ENCODE results near the gene DIPK1C. TPM values are rescaled to one million over a fixed set of nuclear protein-coding genes. Genes with fewer than 3 reads are reported as not detected.

Gene DIPK1C
- total RNA-seq, 2 experiments from 2014 or later: not detected

DNA sequence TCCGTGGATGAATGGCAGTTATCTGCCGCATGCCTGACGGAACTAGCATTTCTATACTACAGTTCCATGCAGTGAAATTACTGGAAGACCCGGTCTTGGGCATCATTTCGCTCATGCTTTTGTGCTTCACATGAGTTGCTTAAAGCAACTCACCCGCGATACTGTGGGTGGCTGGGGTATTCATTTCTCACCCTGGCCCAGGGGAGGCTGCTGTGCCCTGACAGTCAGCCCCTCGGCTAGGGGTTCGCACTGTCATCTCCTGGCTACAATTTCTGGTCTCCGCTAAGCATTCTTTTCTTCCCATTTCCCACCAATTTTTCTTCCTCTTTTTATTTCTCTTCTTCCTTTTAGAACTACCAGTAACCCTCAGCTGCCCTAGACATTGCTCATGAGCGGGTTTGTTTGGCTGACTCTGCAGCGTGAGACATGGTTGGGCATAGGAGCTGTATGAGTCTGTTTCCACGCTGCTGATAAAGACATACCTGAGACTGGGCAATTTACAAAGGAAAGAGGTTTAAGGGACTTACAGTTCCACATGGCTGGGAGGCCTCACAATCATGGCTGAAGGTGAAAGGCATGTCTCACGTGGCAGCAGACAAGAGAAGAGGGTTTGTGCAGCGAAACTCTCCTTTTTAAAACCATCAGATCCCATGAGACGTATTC is 22.5 kb upstream of the DIPK1C start:
- intact Hi-C loops (cut with micrococcal nuclease): no loop called here
- Mint-ChIP-seq H3K36me3 (ENCODE audit: low read depth) (no peaks in the 10 kb centered on the region), H3K9me3 (no peaks in the 10 kb centered on the region), H3K27ac (no peak overlapping the region), H3K4me1 (ENCODE audit: low read depth) (peaks cover 4% of the 10 kb centered on the region), H3K4me3 (no peak overlapping the region), H3K27me3 (ENCODE audit: low read depth) (no peaks in the 10 kb centered on the region)
- CTCF ChIA-PET: no interaction called here
- no peak for DNase-seq

DNA sequence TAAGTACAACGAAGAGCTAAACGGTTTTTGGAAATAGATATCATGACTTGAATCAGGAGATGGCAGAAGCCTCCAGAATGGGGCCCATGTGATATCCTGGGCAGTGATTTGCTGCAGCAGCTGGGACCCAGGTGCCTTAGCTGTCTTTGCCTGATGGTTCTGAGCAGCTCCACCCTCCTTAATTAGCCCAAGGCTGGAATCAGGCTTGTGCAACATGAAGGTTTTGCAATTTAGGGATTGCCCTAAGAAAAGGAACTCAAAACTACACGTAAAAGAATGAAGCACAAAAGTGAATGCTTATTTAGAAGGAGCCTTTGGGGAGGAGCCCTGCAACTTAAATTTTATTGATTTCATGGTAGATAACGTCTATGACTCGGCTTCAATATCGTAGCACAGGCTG is 21.8 kb upstream of the DIPK1C start:
- Mint-ChIP-seq H3K36me3 (ENCODE audit: low read depth) (no peaks in the 10 kb centered on the region), H3K4me1 (ENCODE audit: low read depth) (no peaks in the 10 kb centered on the region), H3K27me3 (ENCODE audit: low read depth) (no peaks in the 10 kb centered on the region), H3K9me3 (no peaks in the 10 kb centered on the region), H3K27ac (no peak overlapping the region), H3K4me3 (no peak overlapping the region)
- DNase-seq: no peak
- intact Hi-C loops (cut with micrococcal nuclease): no loop called here
- CTCF ChIA-PET: no interaction called here

DNA sequence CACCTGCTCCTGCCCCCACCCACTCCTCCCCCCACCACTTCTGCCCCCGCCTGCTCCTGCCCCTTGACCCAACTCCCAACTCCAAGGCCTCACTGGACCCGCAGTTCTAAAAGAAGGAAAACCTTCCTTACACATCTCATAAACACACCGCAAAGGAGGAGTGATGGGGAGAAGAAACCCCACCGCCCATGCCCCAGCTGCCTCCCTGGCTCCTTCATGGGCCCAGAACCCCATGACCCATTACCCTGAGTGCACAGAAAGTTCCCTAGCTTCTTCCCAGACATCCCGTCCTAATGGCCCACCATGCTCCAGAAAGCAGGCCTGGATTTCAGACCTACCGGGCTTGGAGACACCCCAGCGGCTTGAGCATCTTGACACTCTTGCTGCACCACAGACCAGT is 21.2 kb upstream of the DIPK1C start:
- H3K4me1 Mint-ChIP-seq (ENCODE audit: low read depth): no peaks in the 10 kb centered on the region
- H3K4me3 Mint-ChIP-seq: no peak overlapping the region
- H3K9me3 Mint-ChIP-seq: no peaks in the 10 kb centered on the region
- H3K27me3 Mint-ChIP-seq (ENCODE audit: low read depth): no peaks in the 10 kb centered on the region
- CTCF ChIA-PET: no interaction called here
- H3K27ac Mint-ChIP-seq: no peak overlapping the region
- intact Hi-C loops (cut with micrococcal nuclease): no loop called here
- no peaks in the 10 kb centered on the region for H3K36me3 Mint-ChIP-seq (ENCODE audit: low read depth)
- no peak for DNase-seq

DNA sequence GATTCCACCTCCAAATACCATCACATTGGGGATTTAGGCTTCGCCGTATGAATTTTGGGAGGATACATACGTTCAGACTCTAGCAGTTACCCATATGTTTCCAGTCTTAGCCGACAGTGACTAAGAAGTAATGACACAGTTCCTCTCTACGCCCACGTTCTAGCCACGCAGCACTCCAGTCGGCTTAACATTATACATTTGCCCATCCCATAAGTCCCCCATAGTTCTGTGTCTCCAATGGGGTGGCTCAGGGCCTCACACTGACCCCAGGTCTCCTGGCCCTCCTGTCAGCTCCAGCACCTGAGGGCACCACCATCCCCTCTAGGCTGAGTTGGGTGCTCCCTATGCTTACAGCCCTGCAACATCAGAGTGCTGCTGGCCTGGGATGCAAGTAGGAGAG is 20.7 kb upstream of the DIPK1C start:
- no peak overlapping the region for H3K27ac Mint-ChIP-seq
- no peak for DNase-seq
- intact Hi-C loops (cut with micrococcal nuclease): no loop called here
- CTCF ChIA-PET: no interaction called here
- no peaks in the 10 kb centered on the region for H3K36me3 Mint-ChIP-seq (ENCODE audit: low read depth)
- no peaks in the 10 kb centered on the region for H3K9me3 Mint-ChIP-seq
- H3K4me1 Mint-ChIP-seq (ENCODE audit: low read depth): no peaks in the 10 kb centered on the region
- H3K27me3 Mint-ChIP-seq (ENCODE audit: low read depth): no peaks in the 10 kb centered on the region
- no peak overlapping the region for H3K4me3 Mint-ChIP-seq

DNA sequence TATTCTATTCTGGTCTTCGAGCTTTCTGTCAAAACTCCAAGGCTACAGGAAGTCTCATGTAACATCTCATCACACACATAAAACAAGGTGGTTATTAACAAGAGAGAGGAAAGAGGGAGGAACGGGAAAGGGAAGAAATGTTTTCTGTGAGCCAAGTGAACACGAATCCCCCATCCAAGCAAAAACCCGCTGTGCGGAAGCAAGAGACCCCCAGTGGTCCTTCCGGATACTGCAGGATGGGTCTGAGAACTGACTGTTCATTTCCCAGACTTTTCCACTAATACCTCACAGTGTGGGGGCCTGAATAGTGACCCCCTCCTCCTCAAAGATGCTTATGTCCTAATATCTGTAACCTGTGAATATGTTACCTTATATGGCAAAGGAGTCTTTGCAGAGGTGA is 19.0 kb upstream of the DIPK1C start:
- intact Hi-C loops (cut with micrococcal nuclease): no loop called here
- H3K27ac Mint-ChIP-seq: no peak overlapping the region
- peak; percentile 20 for DNase-seq
- H3K9me3 Mint-ChIP-seq: no peaks in the 10 kb centered on the region
- CTCF ChIA-PET: interaction anchor here (0.7 to 1.3 kb wide), 4 partner anchors 10 to 277 kb away, joined by 3 to 4 read pairs (median 4); no protein-coding TSS in a partner anchor
- H3K27me3 Mint-ChIP-seq (ENCODE audit: low read depth): no peaks in the 10 kb centered on the region
- no peak overlapping the region for H3K4me3 Mint-ChIP-seq
- no peaks in the 10 kb centered on the region for H3K36me3 Mint-ChIP-seq (ENCODE audit: low read depth)
- no peaks in the 10 kb centered on the region for H3K4me1 Mint-ChIP-seq (ENCODE audit: low read depth)

DNA sequence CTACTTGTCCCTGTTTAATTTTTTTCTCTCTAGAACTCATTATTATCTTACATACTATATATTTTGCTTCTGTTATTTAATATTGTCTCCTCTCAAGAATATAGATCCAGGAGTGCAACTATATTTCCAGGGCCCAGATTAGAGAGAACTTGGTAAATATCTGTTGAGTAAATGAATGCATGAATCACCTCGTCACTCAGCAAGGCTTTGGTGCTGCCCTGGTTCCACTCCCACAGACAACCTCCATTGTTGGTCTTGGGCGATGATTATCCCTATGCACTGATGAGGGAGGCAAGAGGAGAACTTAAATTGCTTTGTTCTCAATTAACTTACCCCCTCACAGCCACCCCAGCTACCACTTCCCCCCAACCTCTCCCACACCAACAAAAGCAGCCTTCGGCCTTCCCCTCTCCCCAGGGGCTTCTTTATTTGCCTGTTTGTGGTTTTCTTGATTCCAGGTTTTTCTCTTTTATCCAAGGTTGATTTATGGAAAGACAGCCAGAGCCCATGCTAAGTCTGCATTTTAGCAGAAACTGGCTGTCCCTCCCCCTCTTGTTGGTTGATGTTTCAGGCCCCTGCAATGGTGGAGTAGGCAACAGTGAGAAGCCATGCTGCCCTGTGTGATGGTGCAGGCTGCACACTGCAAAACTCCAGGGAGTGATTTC is 17.0 kb upstream of the DIPK1C start:
- no peaks in the 10 kb centered on the region for H3K4me1 Mint-ChIP-seq (ENCODE audit: low read depth)

DNA sequence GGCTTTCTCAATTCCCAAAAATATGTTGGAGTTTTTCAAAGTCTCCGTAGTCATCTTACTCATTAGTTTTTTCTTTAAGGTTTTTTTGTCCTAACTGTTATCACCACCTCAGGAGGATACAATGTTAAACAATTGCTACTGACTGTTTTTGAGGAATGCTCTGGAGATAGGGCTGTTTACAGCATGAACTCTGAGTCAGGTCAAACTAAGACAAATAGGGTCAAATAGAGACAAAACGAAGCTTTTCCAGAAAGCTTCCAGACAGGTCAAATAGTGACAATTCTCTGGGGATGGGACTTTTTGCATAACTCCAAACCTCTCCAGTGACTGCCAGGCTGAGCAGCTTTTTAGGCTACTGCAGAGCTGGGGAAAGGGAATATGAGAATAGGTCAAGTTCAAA is 15.2 kb upstream of the DIPK1C start:
- intact Hi-C loops (cut with micrococcal nuclease): no loop called here
- Mint-ChIP-seq H3K27ac (no peak overlapping the region), H3K4me1 (ENCODE audit: low read depth) (no peaks in the 10 kb centered on the region), H3K9me3 (peaks cover 9% of the 10 kb centered on the region), H3K4me3 (no peak overlapping the region), H3K27me3 (ENCODE audit: low read depth) (no peaks in the 10 kb centered on the region), H3K36me3 (ENCODE audit: low read depth) (no peaks in the 10 kb centered on the region)
- CTCF ChIA-PET: no interaction called here
- no peak for DNase-seq

More for the DNA sequence above, 17.0 kb upstream of the DIPK1C start:
- H3K27me3 Mint-ChIP-seq (ENCODE audit: low read depth): no peaks in the 10 kb centered on the region
- no peak overlapping the region for H3K27ac Mint-ChIP-seq
- intact Hi-C loops (cut with micrococcal nuclease): no loop called here
- H3K9me3 Mint-ChIP-seq: peaks cover 9% of the 10 kb centered on the region
- no peaks in the 10 kb centered on the region for H3K36me3 Mint-ChIP-seq (ENCODE audit: low read depth)
- CTCF ChIA-PET: no interaction called here
- no peak overlapping the region for H3K4me3 Mint-ChIP-seq
- no peak for DNase-seq

DNA sequence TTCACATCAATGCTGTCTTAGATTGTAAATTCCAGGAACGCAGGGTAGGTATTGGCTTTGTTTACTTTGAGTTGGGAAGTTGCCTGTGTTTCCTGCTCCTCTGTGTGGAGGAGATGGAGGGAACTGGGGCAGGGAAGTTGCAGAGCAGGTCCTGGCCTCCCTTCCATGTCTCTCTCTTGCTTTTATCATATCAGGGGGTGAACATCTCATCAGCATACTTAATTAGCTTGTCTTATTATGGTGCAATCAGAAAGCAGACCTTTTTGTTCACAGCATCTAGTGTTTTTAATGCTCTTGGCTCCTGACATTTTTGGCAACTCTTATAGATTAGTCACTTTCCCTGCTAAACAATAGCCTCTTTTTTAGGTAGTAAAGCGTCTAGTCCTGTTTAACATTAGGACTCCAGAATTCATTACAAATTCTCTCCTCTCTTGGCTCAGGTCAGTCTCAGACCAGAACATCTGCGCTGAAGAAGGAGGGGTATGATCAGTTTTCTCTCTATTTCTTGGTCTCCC is 11.5 kb upstream of the DIPK1C start:
- intact Hi-C loops (cut with micrococcal nuclease): no loop called here
- no peak overlapping the region for H3K27ac Mint-ChIP-seq

DNA sequence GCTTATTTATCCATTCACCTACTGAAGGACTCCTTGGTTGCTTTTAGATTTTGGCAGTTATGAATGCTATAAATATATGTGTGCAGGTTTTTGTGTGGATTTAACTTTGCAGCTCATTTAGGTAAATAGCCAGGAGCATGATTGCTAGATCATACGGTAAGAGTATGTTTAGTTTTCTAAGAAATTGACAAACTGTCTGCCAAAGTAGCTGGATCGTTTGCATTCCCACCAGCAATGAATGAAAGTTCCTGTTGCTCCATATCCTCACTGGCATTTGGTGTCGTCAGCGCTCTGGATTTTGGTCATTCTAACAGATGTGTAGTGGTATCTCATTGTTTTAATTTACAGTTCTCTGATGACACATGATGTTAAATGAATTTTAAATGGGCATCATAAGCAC is 8.7 kb upstream of the DIPK1C start:
- Mint-ChIP-seq H3K27me3 (ENCODE audit: low read depth) (no peaks in the 10 kb centered on the region), H3K27ac (no peak overlapping the region), H3K36me3 (ENCODE audit: low read depth) (no peaks in the 10 kb centered on the region), H3K4me3 (no peak overlapping the region), H3K4me1 (ENCODE audit: low read depth) (no peaks in the 10 kb centered on the region), H3K9me3 (peaks cover 9% of the 10 kb centered on the region)
- CTCF ChIA-PET: interaction anchor here (0.6 to 1.3 kb wide), 3 partner anchors 10 to 94 kb away, joined by 3 to 4 read pairs (median 4); no protein-coding TSS in a partner anchor
- intact Hi-C loops (cut with micrococcal nuclease): no loop called here
- no peak for DNase-seq

More for the DNA sequence above, 11.5 kb upstream of the DIPK1C start:
- H3K27me3 Mint-ChIP-seq (ENCODE audit: low read depth): no peaks in the 10 kb centered on the region
- H3K9me3 Mint-ChIP-seq: peaks cover 9% of the 10 kb centered on the region
- no peak for DNase-seq
- H3K4me3 Mint-ChIP-seq: no peak overlapping the region
- no peaks in the 10 kb centered on the region for H3K36me3 Mint-ChIP-seq (ENCODE audit: low read depth)
- no peaks in the 10 kb centered on the region for H3K4me1 Mint-ChIP-seq (ENCODE audit: low read depth)
- CTCF ChIA-PET: no interaction called here

DNA sequence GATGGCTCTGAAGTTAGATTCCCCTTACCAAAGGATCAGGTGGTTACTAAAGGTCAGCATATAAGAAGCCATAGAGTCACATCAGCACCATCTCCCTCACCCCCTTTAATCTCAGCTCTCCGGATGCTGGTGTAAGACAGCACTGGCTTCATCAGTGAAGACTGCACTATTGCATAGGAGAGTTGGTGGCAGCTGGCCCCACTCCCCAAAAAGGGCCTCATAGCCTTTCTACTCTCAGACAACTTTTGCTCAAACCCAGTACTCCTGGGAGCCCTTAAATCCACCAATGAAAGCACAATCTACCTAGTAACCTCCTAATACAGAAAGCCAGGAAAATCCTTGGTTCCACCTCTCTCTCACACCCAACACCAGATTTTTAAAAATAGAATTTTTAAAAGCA is 6.9 kb upstream of the DIPK1C start:
- no peaks in the 10 kb centered on the region for H3K36me3 Mint-ChIP-seq (ENCODE audit: low read depth)
- no peak overlapping the region for H3K27ac Mint-ChIP-seq
- CTCF ChIA-PET: interaction anchor here (0.6 kb wide), 1 partner anchor 266 kb away, joined by 3 read pairs; no protein-coding TSS in a partner anchor

DNA sequence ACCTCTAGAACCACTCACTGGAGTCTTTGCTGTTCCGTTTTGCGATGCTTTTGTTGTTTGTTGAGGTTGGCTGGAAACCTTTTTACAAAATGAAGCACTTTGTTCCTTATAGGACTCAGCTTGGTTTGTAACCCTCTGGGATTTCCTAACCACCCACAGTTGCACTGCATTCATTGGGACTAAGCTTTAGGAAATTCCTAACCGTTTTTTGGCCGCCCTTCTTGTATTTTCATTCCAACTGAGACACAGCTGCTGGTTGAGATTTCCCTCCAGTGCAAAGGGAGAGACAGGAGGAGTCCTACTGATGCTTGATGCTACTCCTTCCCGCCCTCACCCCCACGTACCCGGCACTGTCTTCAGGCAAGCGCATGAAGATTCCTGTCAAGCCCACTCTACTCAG is 6.1 kb upstream of the DIPK1C start:
- intact Hi-C loops (cut with micrococcal nuclease): no loop called here
- no peaks in the 10 kb centered on the region for H3K36me3 Mint-ChIP-seq (ENCODE audit: low read depth)
- CTCF ChIA-PET: interaction anchor here (0.6 kb wide), 1 partner anchor 266 kb away, joined by 3 read pairs; no protein-coding TSS in a partner anchor
- H3K27ac Mint-ChIP-seq: no peak overlapping the region
- no peak for DNase-seq
- H3K27me3 Mint-ChIP-seq (ENCODE audit: low read depth): peaks cover 2% of the 10 kb centered on the region
- no peaks in the 10 kb centered on the region for H3K9me3 Mint-ChIP-seq
- peaks cover 3% of the 10 kb centered on the region for H3K4me1 Mint-ChIP-seq (ENCODE audit: low read depth)
- H3K4me3 Mint-ChIP-seq: no peak overlapping the region

More for the DNA sequence above, 6.9 kb upstream of the DIPK1C start:
- Mint-ChIP-seq H3K4me1 (ENCODE audit: low read depth) (no peaks in the 10 kb centered on the region), H3K27me3 (ENCODE audit: low read depth) (no peaks in the 10 kb centered on the region), H3K4me3 (no peak overlapping the region), H3K9me3 (no peaks in the 10 kb centered on the region)
- no peak for DNase-seq
- intact Hi-C loops (cut with micrococcal nuclease): no loop called here

DNA sequence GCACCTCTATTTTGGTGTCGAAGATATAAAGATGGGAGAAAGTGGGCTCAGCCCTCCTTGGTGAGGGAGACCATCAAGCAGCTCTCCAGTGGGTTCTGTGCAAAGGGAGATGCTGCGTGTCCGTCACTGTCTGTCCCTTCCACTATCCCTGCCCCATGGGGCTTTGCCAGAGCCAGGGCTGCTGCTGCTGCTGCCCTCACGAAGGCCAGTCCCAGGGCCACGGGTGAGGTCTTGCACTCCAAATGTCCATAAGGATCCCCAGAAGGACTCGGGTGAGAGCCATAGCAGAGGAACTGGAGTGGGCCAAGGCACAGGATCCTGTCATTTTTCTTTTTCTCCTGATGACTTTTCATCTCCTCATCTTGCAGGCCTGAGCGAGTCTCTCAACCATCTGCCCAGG is 3.7 kb upstream of the DIPK1C start:
- intact Hi-C loops (cut with micrococcal nuclease): no loop called here
- CTCF ChIA-PET: interaction anchor here (0.7 kb wide), 1 partner anchor 94 kb away, joined by 6 read pairs; no protein-coding TSS in a partner anchor
- no peaks in the 10 kb centered on the region for H3K36me3 Mint-ChIP-seq (ENCODE audit: low read depth)
- no peaks in the 10 kb centered on the region for H3K9me3 Mint-ChIP-seq
- H3K4me1 Mint-ChIP-seq (ENCODE audit: low read depth): peaks cover 8% of the 10 kb centered on the region
- no peak for DNase-seq
- H3K27ac Mint-ChIP-seq: no peak overlapping the region
- no peak overlapping the region for H3K4me3 Mint-ChIP-seq
- H3K27me3 Mint-ChIP-seq (ENCODE audit: low read depth): peaks cover 10% of the 10 kb centered on the region

DNA sequence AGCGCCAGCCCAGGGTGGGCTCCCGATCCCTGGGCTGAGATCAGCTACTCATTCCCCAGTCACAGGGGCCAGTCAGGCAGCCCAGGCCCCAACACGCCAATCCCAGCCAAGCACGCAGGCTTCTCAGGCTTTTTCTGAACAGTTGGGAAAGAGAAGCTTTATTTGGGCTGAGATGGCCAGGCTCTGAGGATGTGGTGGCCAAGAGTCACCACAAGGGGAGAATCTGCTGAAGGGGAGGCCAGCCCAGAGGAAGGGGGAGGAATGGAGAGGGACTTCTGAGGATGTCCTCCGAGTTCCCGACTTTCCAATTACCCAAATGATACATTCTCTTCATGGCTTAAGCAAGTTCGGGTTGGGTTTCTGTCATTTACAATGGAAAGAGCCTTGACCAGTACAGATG is 2.8 kb upstream of the DIPK1C start:
- H3K36me3 Mint-ChIP-seq (ENCODE audit: low read depth): no peaks in the 10 kb centered on the region
- no peaks in the 10 kb centered on the region for H3K9me3 Mint-ChIP-seq
- DNase-seq: no peak
- CTCF ChIA-PET: interaction anchor here (0.6 to 1.7 kb wide), 3 partner anchors 16 to 34 kb away, joined by 3 to 5 read pairs (median 4); no protein-coding TSS in a partner anchor
- intact Hi-C loops (cut with micrococcal nuclease): no loop called here
- peaks cover 13% of the 10 kb centered on the region for H3K27me3 Mint-ChIP-seq (ENCODE audit: low read depth)
- H3K4me1 Mint-ChIP-seq (ENCODE audit: low read depth): peaks cover 8% of the 10 kb centered on the region
- no peak overlapping the region for H3K27ac Mint-ChIP-seq
- no peak overlapping the region for H3K4me3 Mint-ChIP-seq
